Cardiac muscle cell (in vitro differentiated cells and primary cell): ENCODE measurements around the gene TWIST2. TPM values are rescaled to one million over a fixed set of nuclear protein-coding genes. Genes with fewer than 3 reads are reported as not detected.

Source experiments
- DNase-seq, 2 donors: peaks; one replicate each; pipeline versions ENCODE4 v3.0.0 to v3.0.0-alpha.2; 2010 to 2017; ENCODE audit warnings: low read depth in 1 of 2, low spot score in 1 of 2
- H3K27ac ChIP-seq: fragments of 200-600 bp; sonication (generic); 2 replicates; pipeline ENCODE4 v1.5.1; 2016
- H3K27me3 ChIP-seq: fragments of 200-600 bp; sonication (generic); 2 replicates; pipeline ENCODE4 v1.6.0; 2016; ENCODE audit warnings: control low read depth
- H3K36me3 ChIP-seq: fragments of 200-600 bp; sonication (generic); 2 replicates; pipeline ENCODE4 v1.5.1; 2016; ENCODE audit warnings: control low read depth
- H3K4me1 ChIP-seq: fragments of 200-600 bp; sonication (generic); 2 replicates; pipeline ENCODE4 v1.8.1; 2017; ENCODE audit warnings: low read depth, mild to moderate bottlenecking, mixed run types
- H3K4me3 ChIP-seq: fragments of 200-600 bp; sonication (generic); 2 replicates; pipeline ENCODE4 v1.5.1; 2016; ENCODE audit warnings: mild to moderate bottlenecking
- H3K9me3 ChIP-seq: fragments of 200-600 bp; sonication (generic); 2 replicates; pipeline ENCODE4 v1.5.1; 2017; ENCODE audit warnings: low read depth, mild to moderate bottlenecking, control low read depth
- polyA plus RNA-seq: library from polyadenylated mRNA; unstranded; fragments of >200 nt; fragmentation: Nextera tagmentation; extraction: Ambion mirVana; gene quantifications from 2 replicates; pipeline ENCODE4 v1.2.1, GENCODE V29; 2016
- total RNA-seq: library from RNA; depleted of rRNA; stranded (reverse); fragments of >200 nt; gene quantifications from 2 replicates; pipeline ENCODE4 v1.2.3, GENCODE V29; 2016
- TF ChIP-seq, protein P1 (sequence below): IDR thresholded peaks from 2 replicates; pipeline ENCODE4 v1.5.1; 2012; ENCODE audit warnings: low read depth, mild to moderate bottlenecking, low read length

The TWIST2 gene
- total and polyA plus RNA-seq, 2 experiments from 2014 or later: not detected

DNA sequence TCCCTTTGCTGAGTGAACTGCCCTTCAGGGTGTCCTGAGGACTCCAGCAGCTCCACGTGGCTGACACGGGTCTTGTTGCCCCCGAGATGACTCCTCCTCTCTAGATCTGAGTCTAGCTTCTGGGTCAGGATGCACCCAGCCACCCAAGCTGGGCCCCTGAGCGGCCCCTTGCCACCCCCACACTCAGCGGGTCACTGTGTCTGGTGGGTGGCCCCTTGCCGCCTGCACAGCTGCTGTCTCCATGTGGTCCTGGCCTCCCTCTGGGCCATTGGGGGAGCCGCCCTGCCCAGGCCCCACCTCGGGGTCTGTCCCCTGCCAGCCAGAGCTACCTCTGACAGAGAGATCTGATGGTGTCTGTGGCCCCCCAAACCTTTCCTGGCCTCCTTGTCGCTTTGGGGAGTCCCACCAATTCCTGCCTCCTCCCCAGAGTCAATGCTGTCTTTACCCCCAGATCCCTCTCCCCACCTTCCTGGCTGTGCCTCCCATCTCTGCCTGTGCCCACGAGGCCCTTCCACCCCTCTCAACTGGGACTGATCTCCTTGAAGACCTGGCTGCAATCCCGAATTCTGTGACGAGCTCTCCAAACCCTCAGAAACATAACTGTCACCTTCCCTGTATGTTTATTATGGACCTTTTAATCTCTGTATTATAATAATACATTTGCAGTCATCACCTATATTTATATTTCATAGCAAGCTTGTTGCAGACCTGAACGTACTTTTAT, 46.5 kb downstream of the TWIST2 start:
- TF ChIP-seq, protein P1, sequence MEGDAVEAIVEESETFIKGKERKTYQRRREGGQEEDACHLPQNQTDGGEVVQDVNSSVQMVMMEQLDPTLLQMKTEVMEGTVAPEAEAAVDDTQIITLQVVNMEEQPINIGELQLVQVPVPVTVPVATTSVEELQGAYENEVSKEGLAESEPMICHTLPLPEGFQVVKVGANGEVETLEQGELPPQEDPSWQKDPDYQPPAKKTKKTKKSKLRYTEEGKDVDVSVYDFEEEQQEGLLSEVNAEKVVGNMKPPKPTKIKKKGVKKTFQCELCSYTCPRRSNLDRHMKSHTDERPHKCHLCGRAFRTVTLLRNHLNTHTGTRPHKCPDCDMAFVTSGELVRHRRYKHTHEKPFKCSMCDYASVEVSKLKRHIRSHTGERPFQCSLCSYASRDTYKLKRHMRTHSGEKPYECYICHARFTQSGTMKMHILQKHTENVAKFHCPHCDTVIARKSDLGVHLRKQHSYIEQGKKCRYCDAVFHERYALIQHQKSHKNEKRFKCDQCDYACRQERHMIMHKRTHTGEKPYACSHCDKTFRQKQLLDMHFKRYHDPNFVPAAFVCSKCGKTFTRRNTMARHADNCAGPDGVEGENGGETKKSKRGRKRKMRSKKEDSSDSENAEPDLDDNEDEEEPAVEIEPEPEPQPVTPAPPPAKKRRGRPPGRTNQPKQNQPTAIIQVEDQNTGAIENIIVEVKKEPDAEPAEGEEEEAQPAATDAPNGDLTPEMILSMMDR: no peak
- H3K4me1 ChIP-seq: no peaks in the 10 kb centered on the region

DNA sequence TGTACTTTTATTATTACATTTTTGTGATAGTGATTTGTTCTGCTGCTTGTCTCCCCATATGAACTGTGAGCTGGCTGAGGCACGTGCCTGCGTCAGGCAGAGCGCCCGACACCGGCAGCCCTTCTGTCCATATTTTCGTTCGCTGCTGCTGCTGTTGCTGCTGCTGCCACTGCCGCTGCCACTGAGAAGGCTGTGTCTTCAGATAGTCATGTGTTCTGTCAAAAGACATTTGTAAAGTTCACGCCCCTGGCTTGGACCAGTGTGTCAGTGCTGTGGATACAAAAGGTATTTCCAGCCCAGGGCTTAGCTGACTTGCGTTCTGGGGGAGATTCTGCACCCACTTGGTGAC, 47.0 kb downstream of the TWIST2 start:
- Histone ChIP-seq H3K4me1 (no peaks in the 10 kb centered on the region), H3K9me3 (peaks cover 3% of the 10 kb centered on the region), H3K27ac (no peak overlapping the region), H3K27me3 (no peaks in the 10 kb centered on the region), H3K4me3 (no peak overlapping the region), H3K36me3 (no peaks in the 10 kb centered on the region)
- TF ChIP-seq, protein P1: no peak
- DNase-seq: no peak

More for the DNA sequence above, 46.5 kb downstream of the TWIST2 start:
- DNase-seq: no peak
- peaks cover 3% of the 10 kb centered on the region for H3K9me3 ChIP-seq
- no peaks in the 10 kb centered on the region for H3K36me3 ChIP-seq
- no peak overlapping the region for H3K27ac ChIP-seq
- H3K4me3 ChIP-seq: no peak overlapping the region
- H3K27me3 ChIP-seq: no peaks in the 10 kb centered on the region

DNA sequence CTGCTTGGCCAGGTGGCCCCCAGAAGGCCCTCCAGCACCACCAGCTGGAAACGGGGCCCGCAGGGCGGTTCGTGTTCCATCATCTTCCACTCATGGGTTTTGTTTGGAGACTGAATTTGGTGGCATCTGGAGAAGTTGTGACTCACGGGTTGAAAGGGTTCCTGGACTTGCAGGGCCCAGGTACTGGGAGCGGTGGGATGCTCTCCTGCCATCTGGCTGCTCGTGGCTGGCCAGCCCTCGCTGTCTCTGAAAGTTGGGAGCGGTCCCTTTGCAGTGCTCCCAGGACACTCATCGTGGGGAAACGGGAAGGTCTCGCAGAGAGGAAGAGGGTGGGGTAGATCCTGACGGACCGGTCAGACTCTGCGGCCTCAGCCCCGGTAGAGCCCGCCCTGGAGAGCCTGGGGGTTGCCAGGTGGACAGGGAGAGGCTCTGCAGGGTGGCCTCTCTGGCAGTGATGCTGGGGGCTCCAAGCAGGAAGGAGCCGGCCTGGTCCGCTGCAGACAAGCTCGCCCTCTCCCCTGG, 47.5 kb downstream of the TWIST2 start:
- Histone ChIP-seq H3K27ac (no peak overlapping the region), H3K27me3 (no peaks in the 10 kb centered on the region), H3K9me3 (peaks cover 3% of the 10 kb centered on the region), H3K4me1 (no peaks in the 10 kb centered on the region), H3K36me3 (no peaks in the 10 kb centered on the region), H3K4me3 (no peak overlapping the region)
- TF ChIP-seq, protein P1: no peak
- no peak for DNase-seq

DNA sequence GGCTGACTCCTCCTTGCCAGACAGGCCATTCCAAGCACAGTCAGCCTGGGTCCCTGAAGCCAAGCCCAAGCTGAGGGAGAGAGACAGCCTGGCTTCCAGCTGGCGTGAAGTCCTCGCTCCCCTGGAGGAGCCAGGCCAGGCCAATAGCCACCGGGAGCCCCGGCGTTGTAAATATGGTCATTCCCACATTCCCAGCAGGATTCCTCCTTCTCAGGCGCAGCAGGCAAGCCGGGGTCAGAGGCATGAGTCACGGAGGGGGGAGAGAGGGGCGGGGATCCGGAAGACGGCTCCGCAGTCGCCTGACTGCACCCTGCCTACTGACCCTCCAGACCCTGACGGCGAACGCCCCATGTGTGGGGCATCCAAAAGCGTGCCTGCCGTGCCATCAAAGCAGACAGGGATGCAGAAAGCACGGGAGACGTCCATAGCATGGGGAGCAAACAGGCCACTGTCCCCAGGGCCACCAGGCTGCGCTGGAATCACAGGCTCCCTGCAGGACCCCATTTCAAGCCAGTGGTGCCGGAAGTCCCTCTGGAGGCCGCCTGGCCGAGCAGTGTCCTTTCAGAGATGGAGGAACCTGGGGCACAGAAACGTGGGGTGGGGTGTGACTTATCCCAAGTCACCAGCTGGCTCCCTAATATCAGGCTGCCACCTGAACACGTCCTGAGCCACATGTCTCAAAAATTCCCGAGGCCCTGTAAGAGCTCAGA, 48.2 kb downstream of the TWIST2 start:
- H3K4me1 ChIP-seq: no peaks in the 10 kb centered on the region
- no peaks in the 10 kb centered on the region for H3K36me3 ChIP-seq
- H3K27ac ChIP-seq: no peak overlapping the region
- peak in 1 of 2 donors; percentile 91 for DNase-seq
- TF ChIP-seq, protein P1: no peak
- no peak overlapping the region for H3K4me3 ChIP-seq
- peaks cover 3% of the 10 kb centered on the region for H3K9me3 ChIP-seq
- H3K27me3 ChIP-seq: no peaks in the 10 kb centered on the region

DNA sequence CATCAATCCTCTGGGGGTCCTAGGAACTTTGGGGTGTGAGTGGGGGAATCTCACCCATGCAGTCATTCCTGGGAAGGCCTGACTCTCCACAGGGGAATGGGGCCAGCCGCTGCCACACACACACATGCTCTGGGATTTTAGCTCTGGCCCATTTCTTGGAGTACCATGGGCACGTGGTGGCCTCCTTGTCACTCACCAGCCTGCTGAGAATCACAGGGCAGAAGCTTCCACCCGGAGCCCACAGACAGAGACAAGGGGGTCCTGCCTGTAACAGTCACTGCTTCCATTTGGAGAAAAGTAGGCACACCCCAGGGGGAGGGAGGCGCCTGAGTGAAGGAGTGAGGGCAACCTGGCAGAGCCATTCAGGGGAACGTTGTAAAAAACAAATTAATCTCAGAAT, 48.8 kb downstream of the TWIST2 start:
- Histone ChIP-seq H3K4me3 (no peak overlapping the region), H3K9me3 (peaks cover 3% of the 10 kb centered on the region), H3K27ac (no peak overlapping the region), H3K4me1 (no peaks in the 10 kb centered on the region), H3K36me3 (no peaks in the 10 kb centered on the region), H3K27me3 (no peaks in the 10 kb centered on the region)
- DNase-seq: no peak
- TF ChIP-seq, protein P1: no peak
